Smooth muscle cell (in vitro differentiated cells): ENCODE results near the gene AGXT. TPM values are rescaled to one million over a fixed set of nuclear protein-coding genes. Genes with fewer than 3 reads are reported as not detected.

ENCODE experiments used
- DNase-seq: peaks from one replicate; lab custom pipeline; 2025; ENCODE audit not compliant: unreplicated experiment; lab: John Stamatoyannopoulos, UW
- H2AFZ ChIP-seq: fragments of 200-600 bp; sonication (generic); 2 replicates; pipeline ENCODE4 v1.6.0; 2016; ENCODE audit warnings: antibody characterized with exemption, low read depth, mild to moderate bottlenecking
- H3F3A ChIP-seq: fragments of 200-600 bp; sonication (generic); 2 replicates; pipeline ENCODE4 v1.6.0; 2017; ENCODE audit warnings: antibody characterized with exemption, low read depth
- H3K27ac ChIP-seq: fragments of 200-600 bp; sonication (generic); 2 replicates; pipeline ENCODE4 v1.5.1; 2016; ENCODE audit warnings: low read depth, mild to moderate bottlenecking
- H3K27me3 ChIP-seq: fragments of 200-600 bp; sonication (generic); 2 replicates; pipeline ENCODE4 v1.6.1; 2016; ENCODE audit warnings: low read depth, mild to moderate bottlenecking
- H3K36me3 ChIP-seq: fragments of 200-600 bp; sonication (generic); 2 replicates; pipeline ENCODE4 v1.5.1; 2016; ENCODE audit warnings: low read depth
- H3K4me1 ChIP-seq: fragments of 200-600 bp; sonication (generic); 2 replicates; pipeline ENCODE4 v1.5.1; 2016; ENCODE audit warnings: low read depth
- H3K4me2 ChIP-seq: fragments of 200-600 bp; sonication (generic); 2 replicates; pipeline ENCODE4 v1.6.0; 2016; ENCODE audit warnings: mild to moderate bottlenecking
- H3K4me3 ChIP-seq: fragments of 200-600 bp; sonication (generic); 2 replicates; pipeline ENCODE4 v1.5.1; 2016; ENCODE audit warnings: mild to moderate bottlenecking
- H3K79me2 ChIP-seq: fragments of 200-600 bp; sonication (generic); 2 replicates; pipeline ENCODE4 v1.6.0; 2016; ENCODE audit warnings: low read depth, mild to moderate bottlenecking
- H3K9ac ChIP-seq: fragments of 200-600 bp; sonication (generic); 2 replicates; pipeline ENCODE4 v1.6.0; 2016; ENCODE audit warnings: low read depth
- H3K9me3 ChIP-seq: fragments of 200-600 bp; sonication (generic); replicated peaks from 2 replicates; pipeline ENCODE4 v1.5.1; 2016; ENCODE audit warnings: low read depth
- H4K20me1 ChIP-seq: fragments of 200-600 bp; sonication (generic); 2 replicates; pipeline ENCODE4 v1.6.0; 2016; ENCODE audit warnings: low read depth
- CTCF ChIP-seq: fragments of 200-600 bp; sonication (generic); IDR thresholded peaks from 2 replicates; pipeline ENCODE4 v1.5.1; 2017; ENCODE audit warnings: borderline replicate concordance, mild to moderate bottlenecking, antibody characterized with exemption; ENCODE audit not compliant: insufficient read depth, poor library complexity, severe bottlenecking
- WGBS: methylation state at CpG from one replicate; pipeline ENCODE4 v1.1.7; 2016; ENCODE audit warnings: low lambda C conversion rate; 5-methylcytosine and 5-hydroxymethylcytosine counted together
- polyA plus RNA-seq: library from polyadenylated mRNA; unstranded; fragments of >200 nt; fragmentation: Nextera tagmentation; extraction: Ambion mirVana; gene quantifications from 2 replicates; pipeline ENCODE4 v1.2.1, GENCODE V29; 2016
- total RNA-seq: library from RNA; depleted of rRNA; stranded (reverse); fragments of >200 nt; gene quantifications from 2 replicates; pipeline ENCODE4 v1.2.3, GENCODE V29; 2014

AGXT gene
- total and polyA plus RNA-seq, 2 experiments from 2014 or later = not detected

GRCh38 chr2:240921311-240921994 lies 52.8 kb downstream of the AGXT start:
- Histone ChIP-seq H3K36me3 (no peaks in the 10 kb centered on the region), H3K4me3 (no peak overlapping the region), H3F3A (no peaks in the 10 kb centered on the region), H4K20me1 (no peaks in the 10 kb centered on the region), H2AFZ (no peak overlapping the region), H3K4me2 (peak overlapping the region; percentile 74), H3K9me3 (no peaks in the 10 kb centered on the region), H3K27ac (peak overlapping the region; percentile 71), H3K27me3 (no peaks in the 10 kb centered on the region), H3K79me2 (no peaks in the 10 kb centered on the region), H3K9ac (peak overlapping the region; percentile 57), H3K4me1 (no peaks in the 10 kb centered on the region)
- no peak for DNase-seq
- 44% methylated on average over 13 of the region's 13 CpGs for WGBS
- TF ChIP-seq CTCF = no peak

- no peak overlapping the region for H3K4me3 ChIP-seq
- H3K79me2 ChIP-seq = no peaks in the 10 kb centered on the region
- no peaks in the 10 kb centered on the region for H3K36me3 ChIP-seq
- H3K4me1 ChIP-seq = no peaks in the 10 kb centered on the region
- peak overlapping the region; percentile 69 for H3K4me2 ChIP-seq
- WGBS = 71% methylated on average over 1 of the region's 1 CpG
- peak overlapping the region; percentile 71 for H3K27ac ChIP-seq
- DNase-seq = no peak
- no peak overlapping the region for H2AFZ ChIP-seq
- no peaks in the 10 kb centered on the region for H4K20me1 ChIP-seq
- no peaks in the 10 kb centered on the region for H3F3A ChIP-seq
- TF ChIP-seq CTCF = no peak
- H3K9ac ChIP-seq = no peak overlapping the region
- no peaks in the 10 kb centered on the region for H3K27me3 ChIP-seq
- no peaks in the 10 kb centered on the region for H3K9me3 ChIP-seq
Measured at GRCh38 chr2:240921995-240922244, 53.3 kb downstream of the AGXT start.

GRCh38 chr2:240922245-240922981 lies 53.8 kb downstream of the AGXT start:
- Histone ChIP-seq H3K27me3 (no peaks in the 10 kb centered on the region), H3F3A (no peaks in the 10 kb centered on the region), H4K20me1 (no peaks in the 10 kb centered on the region), H3K79me2 (no peaks in the 10 kb centered on the region), H3K4me1 (no peaks in the 10 kb centered on the region), H3K4me2 (no peak overlapping the region), H3K36me3 (no peaks in the 10 kb centered on the region), H3K4me3 (no peak overlapping the region), H3K9me3 (no peaks in the 10 kb centered on the region), H3K9ac (no peak overlapping the region), H2AFZ (no peak overlapping the region), H3K27ac (no peak overlapping the region)
- no peak for DNase-seq
- TF ChIP-seq CTCF = no peak
- WGBS = 93% methylated on average over 18 of the region's 18 CpGs
